Neuron (in vitro differentiated cells): Measurements from ENCODE around the gene HSH2D.

Experiments used
- H2AFZ ChIP-seq: one replicate; pipeline ENCODE4 v1.6.1; 2013; ENCODE audit warnings: low read depth, mild to moderate bottlenecking, inconsistent platforms, low read length, moderate library complexity
- H3K27me3 ChIP-seq: one replicate; pipeline ENCODE4 v1.6.1; 2013; ENCODE audit warnings: low read length; ENCODE audit not compliant: insufficient read depth
- H3K36me3 ChIP-seq: one replicate; pipeline ENCODE4 v1.6.1; 2013; ENCODE audit warnings: low read length; ENCODE audit not compliant: insufficient read depth
- H3K4me1 ChIP-seq: one replicate; pipeline ENCODE4 v1.6.1; 2013; ENCODE audit warnings: low read length; ENCODE audit not compliant: insufficient read depth
- H3K4me3 ChIP-seq: 2 replicates; pipeline ENCODE4 v1.5.1; 2013; ENCODE audit warnings: mild to moderate bottlenecking, low read length, moderate library complexity
- H3K9me3 ChIP-seq: one replicate; pipeline ENCODE4 v1.6.1; 2013; ENCODE audit warnings: low read length

HSH2D gene

GRCh38 chr19:16153582-16154336 lies 10.3 kb downstream of the HSH2D start:
- no peaks in the 10 kb centered on the region for H3K36me3 ChIP-seq
- H3K4me1 ChIP-seq, result no peaks in the 10 kb centered on the region
- H3K4me3 ChIP-seq, result no peak overlapping the region
- no peaks in the 10 kb centered on the region for H3K27me3 ChIP-seq
- H2AFZ ChIP-seq, result no peak overlapping the region
- no peaks in the 10 kb centered on the region for H3K9me3 ChIP-seq

GRCh38 chr19:16154557-16154956 lies 11.1 kb downstream of the HSH2D start:
- no peaks in the 10 kb centered on the region for H3K36me3 ChIP-seq
- no peak overlapping the region for H2AFZ ChIP-seq
- no peaks in the 10 kb centered on the region for H3K4me1 ChIP-seq
- no peak overlapping the region for H3K4me3 ChIP-seq
- H3K27me3 ChIP-seq, result no peaks in the 10 kb centered on the region
- H3K9me3 ChIP-seq, result no peaks in the 10 kb centered on the region

- Histone ChIP-seq H3K9me3 (no peaks in the 10 kb centered on the region), H3K36me3 (no peaks in the 10 kb centered on the region), H3K27me3 (no peaks in the 10 kb centered on the region), H3K4me3 (no peak overlapping the region), H2AFZ (no peak overlapping the region), H3K4me1 (no peaks in the 10 kb centered on the region)
Observed at GRCh38 chr19:16155128-16155527, 11.6 kb downstream of the HSH2D start.

- no peaks in the 10 kb centered on the region for H3K27me3 ChIP-seq
- no peaks in the 10 kb centered on the region for H3K9me3 ChIP-seq
- no peaks in the 10 kb centered on the region for H3K4me1 ChIP-seq
- H3K36me3 ChIP-seq, result no peaks in the 10 kb centered on the region
- H2AFZ ChIP-seq, result no peak overlapping the region
- no peak overlapping the region for H3K4me3 ChIP-seq
Observed at GRCh38 chr19:16156904-16157303, 13.4 kb downstream of the HSH2D start.

- no peaks in the 10 kb centered on the region for H3K36me3 ChIP-seq
- no peaks in the 10 kb centered on the region for H3K27me3 ChIP-seq
- no peak overlapping the region for H3K4me3 ChIP-seq
- H2AFZ ChIP-seq, result no peak overlapping the region
- no peaks in the 10 kb centered on the region for H3K4me1 ChIP-seq
- H3K9me3 ChIP-seq, result no peaks in the 10 kb centered on the region
Observed at GRCh38 chr19:16157601-16158000, 14.1 kb downstream of the HSH2D start.

- no peaks in the 10 kb centered on the region for H3K36me3 ChIP-seq
Observed at GRCh38 chr19:16159655-16160054, 16.2 kb downstream of the HSH2D start.

GRCh38 chr19:16160445-16160942 lies 17.0 kb downstream of the HSH2D start:
- H3K36me3 ChIP-seq, result no peaks in the 10 kb centered on the region
- no peaks in the 10 kb centered on the region for H3K4me1 ChIP-seq
- H2AFZ ChIP-seq, result no peak overlapping the region
- H3K27me3 ChIP-seq, result peaks cover 2% of the 10 kb centered on the region
- H3K9me3 ChIP-seq, result no peaks in the 10 kb centered on the region
- H3K4me3 ChIP-seq, result no peak overlapping the region

More at GRCh38 chr19:16159655-16160054, 16.2 kb downstream of the HSH2D start:
- Histone ChIP-seq H2AFZ (no peak overlapping the region), H3K9me3 (no peaks in the 10 kb centered on the region), H3K27me3 (peaks cover 2% of the 10 kb centered on the region), H3K4me3 (no peak overlapping the region), H3K4me1 (no peaks in the 10 kb centered on the region)

- Histone ChIP-seq H3K36me3 (no peaks in the 10 kb centered on the region), H3K4me3 (no peak overlapping the region), H2AFZ (no peak overlapping the region), H3K9me3 (no peaks in the 10 kb centered on the region), H3K4me1 (no peaks in the 10 kb centered on the region), H3K27me3 (peaks cover 2% of the 10 kb centered on the region)
Observed at GRCh38 chr19:16160943-16161560, 17.6 kb downstream of the HSH2D start.

- H3K4me1 ChIP-seq, result no peaks in the 10 kb centered on the region
- H3K4me3 ChIP-seq, result no peak overlapping the region
- H3K36me3 ChIP-seq, result no peaks in the 10 kb centered on the region
- H3K27me3 ChIP-seq, result peaks cover 2% of the 10 kb centered on the region
- no peaks in the 10 kb centered on the region for H3K9me3 ChIP-seq
- H2AFZ ChIP-seq, result no peak overlapping the region
Observed at GRCh38 chr19:16161840-16162239, 18.4 kb downstream of the HSH2D start.

GRCh38 chr19:16164222-16164890 lies 20.9 kb downstream of the HSH2D start:
- Histone ChIP-seq H2AFZ (no peak overlapping the region), H3K36me3 (no peaks in the 10 kb centered on the region), H3K4me1 (no peaks in the 10 kb centered on the region), H3K4me3 (no peak overlapping the region), H3K27me3 (peaks cover 2% of the 10 kb centered on the region), H3K9me3 (no peaks in the 10 kb centered on the region)

GRCh38 chr19:16166417-16166816 lies 22.9 kb downstream of the HSH2D start:
- H3K4me1 ChIP-seq, result no peaks in the 10 kb centered on the region
- H3K27me3 ChIP-seq, result peaks cover 2% of the 10 kb centered on the region
- no peaks in the 10 kb centered on the region for H3K9me3 ChIP-seq

GRCh38 chr19:16167055-16167454 lies 23.6 kb downstream of the HSH2D start:
- Histone ChIP-seq H3K36me3 (no peaks in the 10 kb centered on the region), H3K27me3 (peaks cover 2% of the 10 kb centered on the region), H3K4me1 (no peaks in the 10 kb centered on the region), H2AFZ (no peak overlapping the region), H3K9me3 (no peaks in the 10 kb centered on the region), H3K4me3 (no peak overlapping the region)

More at GRCh38 chr19:16166417-16166816, 22.9 kb downstream of the HSH2D start:
- Histone ChIP-seq H2AFZ (no peak overlapping the region), H3K36me3 (no peaks in the 10 kb centered on the region), H3K4me3 (no peak overlapping the region)

- Histone ChIP-seq H3K36me3 (no peaks in the 10 kb centered on the region), H3K9me3 (no peaks in the 10 kb centered on the region), H3K4me1 (no peaks in the 10 kb centered on the region), H3K4me3 (no peak overlapping the region), H3K27me3 (peaks cover 2% of the 10 kb centered on the region), H2AFZ (no peak overlapping the region)
Observed at GRCh38 chr19:16168465-16169081, 25.1 kb downstream of the HSH2D start.
